DOHH2 (cell line): ENCODE results near the gene DIPK1A.

Experiments
- H3F3A ChIP-seq: fragments of 200-600 bp; sonication (generic), shearing (Covaris generic); 2 replicates; pipeline ENCODE4 v1.6.0; 2016; ENCODE audit warnings: antibody characterized with exemption, mild to moderate bottlenecking; ENCODE audit not compliant: control insufficient read depth, insufficient read depth
- H3K27ac ChIP-seq: fragments of 200-600 bp; sonication (generic); 2 replicates; pipeline ENCODE4 v1.5.1; 2014; ENCODE audit warnings: low read depth, mild to moderate bottlenecking, low read length, moderate library complexity
- H3K27me3 ChIP-seq: fragments of 200-600 bp; sonication (generic); 2 replicates; pipeline ENCODE4 v1.6.1; 2014; ENCODE audit warnings: mild to moderate bottlenecking, low read length, mixed read lengths; ENCODE audit not compliant: control insufficient read depth
- H3K36me3 ChIP-seq: fragments of 200-600 bp; sonication (generic); 2 replicates; pipeline ENCODE4 v1.6.1; 2014; ENCODE audit warnings: mild to moderate bottlenecking, low read length, moderate library complexity, mixed read lengths; ENCODE audit not compliant: control insufficient read depth
- H3K4me1 ChIP-seq: fragments of 200-600 bp; sonication (generic); 2 replicates; pipeline ENCODE4 v1.6.1; 2014; ENCODE audit warnings: mild to moderate bottlenecking, low read length, mixed read lengths; ENCODE audit not compliant: control insufficient read depth
- H3K4me2 ChIP-seq: fragments of 200-600 bp; sonication (generic); 2 replicates; pipeline ENCODE4 v1.6.0; 2014; ENCODE audit warnings: mild to moderate bottlenecking, low read length, moderate library complexity
- H3K4me3 ChIP-seq: fragments of 200-600 bp; sonication (generic); 2 replicates; pipeline ENCODE4 v1.5.1; 2014; ENCODE audit warnings: mild to moderate bottlenecking, low read length, mixed read lengths
- H3K79me2 ChIP-seq: fragments of 200-600 bp; sonication (generic); 2 replicates; pipeline ENCODE4 v1.6.1; 2014; ENCODE audit warnings: mild to moderate bottlenecking, low read length, mixed read lengths; ENCODE audit not compliant: control insufficient read depth
- H3K9me2 ChIP-seq: fragments of 200-600 bp; sonication (generic); replicated peaks from 2 replicates; pipeline ENCODE4 v1.6.1; 2014; ENCODE audit warnings: mild to moderate bottlenecking, low read length, mixed read lengths; ENCODE audit not compliant: control insufficient read depth
- H3K9me3 ChIP-seq: fragments of 200-600 bp; sonication (generic); 2 replicates; pipeline ENCODE4 v1.6.1; 2014; ENCODE audit warnings: antibody characterized with exemption, low read length, mixed read lengths; ENCODE audit not compliant: control insufficient read depth, insufficient read depth
- H4K20me1 ChIP-seq: fragments of 200-600 bp; sonication (generic); 2 replicates; pipeline ENCODE4 v1.6.0; 2014; ENCODE audit warnings: low read depth, mild to moderate bottlenecking, antibody characterized with exemption, low read length, moderate library complexity; ENCODE audit not compliant: control insufficient read depth, insufficient read depth
- EZH2phosphoT487 ChIP-seq: fragments of 200-600 bp; sonication (generic); IDR thresholded peaks from 2 replicates; pipeline ENCODE4 v1.6.1; 2017; ENCODE audit warnings: borderline replicate concordance, mild to moderate bottlenecking, antibody characterized with exemption, low read length, moderate library complexity, mixed read lengths
- TF ChIP-seq, protein P1 (sequence below): fragments of 200-600 bp; sonication (generic); IDR thresholded peaks from one replicate; pipeline ENCODE4 v1.5.1; 2014; ENCODE audit warnings: antibody characterized with exemption, mild to moderate bottlenecking, low read depth, low read length; ENCODE audit not compliant: poor library complexity, severe bottlenecking

Gene DIPK1A

GRCh38 chr1:92964316-92964715, 3.1 kb upstream of the DIPK1A start:
- Histone ChIP-seq H3K4me3 (no peak overlapping the region; the same call in 1 of the 2 replicates), H4K20me1 (no peaks in the 10 kb centered on the region), H3K9me3 (no peaks in the 10 kb centered on the region), H3K27ac (peak overlapping the region; percentile 88), H3K9me2 (no peaks in the 10 kb centered on the region), H3K4me1 (peaks cover 70% of the 10 kb centered on the region), H3F3A (peaks cover 29% of the 10 kb centered on the region), H3K4me2 (peak overlapping the region; percentile 71), H3K36me3 (peaks cover 10% of the 10 kb centered on the region; the same call in 1 of the 2 replicates), H3K27me3 (no peaks in the 10 kb centered on the region), H3K79me2 (peaks cover 21% of the 10 kb centered on the region)
- TF ChIP-seq, protein P1, sequence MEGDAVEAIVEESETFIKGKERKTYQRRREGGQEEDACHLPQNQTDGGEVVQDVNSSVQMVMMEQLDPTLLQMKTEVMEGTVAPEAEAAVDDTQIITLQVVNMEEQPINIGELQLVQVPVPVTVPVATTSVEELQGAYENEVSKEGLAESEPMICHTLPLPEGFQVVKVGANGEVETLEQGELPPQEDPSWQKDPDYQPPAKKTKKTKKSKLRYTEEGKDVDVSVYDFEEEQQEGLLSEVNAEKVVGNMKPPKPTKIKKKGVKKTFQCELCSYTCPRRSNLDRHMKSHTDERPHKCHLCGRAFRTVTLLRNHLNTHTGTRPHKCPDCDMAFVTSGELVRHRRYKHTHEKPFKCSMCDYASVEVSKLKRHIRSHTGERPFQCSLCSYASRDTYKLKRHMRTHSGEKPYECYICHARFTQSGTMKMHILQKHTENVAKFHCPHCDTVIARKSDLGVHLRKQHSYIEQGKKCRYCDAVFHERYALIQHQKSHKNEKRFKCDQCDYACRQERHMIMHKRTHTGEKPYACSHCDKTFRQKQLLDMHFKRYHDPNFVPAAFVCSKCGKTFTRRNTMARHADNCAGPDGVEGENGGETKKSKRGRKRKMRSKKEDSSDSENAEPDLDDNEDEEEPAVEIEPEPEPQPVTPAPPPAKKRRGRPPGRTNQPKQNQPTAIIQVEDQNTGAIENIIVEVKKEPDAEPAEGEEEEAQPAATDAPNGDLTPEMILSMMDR, result no peak
- TF ChIP-seq EZH2phosphoT487, result no peak

DNA sequence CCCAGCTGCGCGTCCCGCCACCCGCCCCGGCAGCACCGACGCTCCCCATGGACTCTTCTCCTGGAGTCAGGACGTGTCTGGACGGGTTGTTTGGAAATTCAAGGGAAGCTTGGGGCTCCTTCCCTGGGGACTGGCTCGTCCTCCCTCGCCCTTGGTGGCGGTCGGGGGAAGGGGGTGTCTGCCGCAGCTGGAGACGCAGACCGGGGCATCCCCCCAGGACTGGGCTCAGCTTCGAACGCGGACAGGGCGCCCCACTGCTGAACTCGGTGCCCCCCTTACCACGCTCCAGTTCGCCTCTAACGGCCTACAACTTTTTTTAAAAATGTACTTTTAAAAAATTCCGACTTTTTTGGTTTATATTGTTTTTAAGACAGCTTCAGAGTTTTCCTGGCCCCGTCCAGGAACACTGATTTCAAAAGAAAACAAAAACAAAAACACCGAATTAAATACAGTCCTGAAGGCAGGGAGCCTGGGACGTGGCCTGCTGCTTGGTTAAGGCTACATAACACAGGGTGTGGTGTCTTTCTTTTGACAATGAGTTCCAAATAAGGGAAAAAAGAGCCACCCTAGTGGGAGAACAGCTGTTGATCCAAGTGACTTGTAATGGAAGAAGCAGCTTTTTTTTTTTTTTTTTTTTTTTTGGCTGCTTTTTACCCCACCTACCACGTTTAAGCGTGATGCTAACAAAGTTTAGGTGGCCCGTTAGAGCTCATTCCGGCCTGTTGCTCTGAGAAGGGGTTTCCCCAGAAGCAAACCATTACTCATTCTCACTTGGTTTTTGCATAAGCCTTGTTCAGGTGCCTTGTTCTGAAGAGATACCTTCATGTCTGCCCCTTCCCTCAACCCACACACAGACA, 862 bp upstream of the DIPK1A start:
- Histone ChIP-seq H3F3A (peaks cover 28% of the 10 kb centered on the region), H4K20me1 (no peaks in the 10 kb centered on the region), H3K4me1 (peaks cover 71% of the 10 kb centered on the region), H3K9me2 (no peaks in the 10 kb centered on the region), H3K36me3 (peaks cover 26% of the 10 kb centered on the region), H3K4me3 (peak overlapping the region; percentile 85), H3K4me2 (peak overlapping the region; percentile 71), H3K27me3 (no peaks in the 10 kb centered on the region), H3K9me3 (no peaks in the 10 kb centered on the region), H3K27ac (peak overlapping the region; percentile 88), H3K79me2 (peaks cover 43% of the 10 kb centered on the region)
- no peak for TF ChIP-seq EZH2phosphoT487
- TF ChIP-seq, protein P1, result peak; percentile 5

GRCh38 chr1:92960395-92961130, 699 bp downstream of the DIPK1A start:
- no peaks in the 10 kb centered on the region for H3K27me3 ChIP-seq
- peaks cover 33% of the 10 kb centered on the region for H3K36me3 ChIP-seq
- peaks cover 58% of the 10 kb centered on the region for H3K79me2 ChIP-seq
- peak overlapping the region; percentile 91 for H3K4me2 ChIP-seq
- no peaks in the 10 kb centered on the region for H4K20me1 ChIP-seq
- H3K9me3 ChIP-seq, result no peaks in the 10 kb centered on the region
- TF ChIP-seq, protein P1, result peak; percentile 74
- no peak for TF ChIP-seq EZH2phosphoT487
- H3K4me1 ChIP-seq, result peaks cover 71% of the 10 kb centered on the region
- peaks cover 27% of the 10 kb centered on the region for H3F3A ChIP-seq
- H3K9me2 ChIP-seq, result no peaks in the 10 kb centered on the region
- peak overlapping the region; percentile 88 for H3K27ac ChIP-seq
- peak overlapping the region; percentile 93 for H3K4me3 ChIP-seq
